Lower leg skin (tissue), 3 donors: ENCODE measurements around the gene SLX9.

ENCODE experiments used
- POLR2A ChIP-seq, 2 donors: fragments of 450-650 bp; IDR thresholded peaks; one replicate each; pipeline ENCODE4 v1.6.1; 2016 to 2017; ENCODE audit warnings: antibody characterized with exemption in 2 of 2, mild to moderate bottlenecking in 1 of 2, moderate library complexity in 1 of 2
- TF ChIP-seq, protein P1 (sequence below), 3 donors: fragments of 450-650 bp; IDR thresholded peaks; one replicate each; pipeline ENCODE4 v1.5.1; 2016; ENCODE audit warnings: antibody characterized with exemption in 3 of 3, mild to moderate bottlenecking in 3 of 3, moderate library complexity in 2 of 3

DNA sequence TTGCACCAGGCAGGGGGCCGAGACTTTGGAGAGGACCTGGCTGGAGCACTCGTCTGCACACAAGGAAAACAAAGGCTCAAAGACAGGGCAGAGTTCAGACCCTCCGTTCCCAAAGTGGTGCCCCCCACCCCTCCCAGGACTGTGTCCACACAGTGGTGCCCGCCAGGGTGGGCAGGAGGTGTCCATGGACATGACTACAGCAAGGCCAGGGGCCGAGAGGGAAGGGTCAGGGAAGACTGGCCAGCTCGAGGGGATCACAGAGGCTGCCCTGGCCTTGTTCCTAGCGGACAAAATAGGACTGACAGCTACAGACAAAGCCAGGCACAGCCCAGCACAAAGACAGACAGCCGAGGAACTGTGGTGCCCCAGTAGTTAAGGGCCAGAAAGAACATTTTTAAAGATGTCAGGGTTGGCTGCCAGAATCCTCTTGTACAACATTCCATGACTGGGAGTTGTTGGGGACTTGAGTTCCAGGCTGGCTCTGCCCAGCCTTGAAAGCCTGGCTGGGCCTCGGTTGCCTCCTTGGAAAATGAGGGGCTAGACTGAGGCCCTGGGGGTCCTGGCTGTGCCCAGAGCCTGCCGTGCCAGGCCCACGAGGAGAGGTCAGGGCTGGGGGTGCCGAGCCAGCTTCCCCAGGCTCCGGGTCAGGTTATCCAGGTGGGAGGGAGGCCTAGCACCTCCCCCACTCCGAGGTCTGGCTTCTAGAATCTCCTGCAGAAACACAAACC is 63.7 kb downstream of the SLX9 start:
- no peak for TF ChIP-seq POLR2A (IDR thresholded peaks at IDR 0.05)
- TF ChIP-seq, protein P1, sequence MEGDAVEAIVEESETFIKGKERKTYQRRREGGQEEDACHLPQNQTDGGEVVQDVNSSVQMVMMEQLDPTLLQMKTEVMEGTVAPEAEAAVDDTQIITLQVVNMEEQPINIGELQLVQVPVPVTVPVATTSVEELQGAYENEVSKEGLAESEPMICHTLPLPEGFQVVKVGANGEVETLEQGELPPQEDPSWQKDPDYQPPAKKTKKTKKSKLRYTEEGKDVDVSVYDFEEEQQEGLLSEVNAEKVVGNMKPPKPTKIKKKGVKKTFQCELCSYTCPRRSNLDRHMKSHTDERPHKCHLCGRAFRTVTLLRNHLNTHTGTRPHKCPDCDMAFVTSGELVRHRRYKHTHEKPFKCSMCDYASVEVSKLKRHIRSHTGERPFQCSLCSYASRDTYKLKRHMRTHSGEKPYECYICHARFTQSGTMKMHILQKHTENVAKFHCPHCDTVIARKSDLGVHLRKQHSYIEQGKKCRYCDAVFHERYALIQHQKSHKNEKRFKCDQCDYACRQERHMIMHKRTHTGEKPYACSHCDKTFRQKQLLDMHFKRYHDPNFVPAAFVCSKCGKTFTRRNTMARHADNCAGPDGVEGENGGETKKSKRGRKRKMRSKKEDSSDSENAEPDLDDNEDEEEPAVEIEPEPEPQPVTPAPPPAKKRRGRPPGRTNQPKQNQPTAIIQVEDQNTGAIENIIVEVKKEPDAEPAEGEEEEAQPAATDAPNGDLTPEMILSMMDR (IDR thresholded peaks at IDR 0.05): no peak
